ENCODE results near the gene POLA2. TPM values are rescaled to one million over a fixed set of nuclear protein-coding genes. Genes with fewer than 3 reads are reported as not detected.

The POLA2 gene
- total and polyA plus RNA-seq, 4 donors = 1.5 to 6.1 (median 3.2) TPM

DNA sequence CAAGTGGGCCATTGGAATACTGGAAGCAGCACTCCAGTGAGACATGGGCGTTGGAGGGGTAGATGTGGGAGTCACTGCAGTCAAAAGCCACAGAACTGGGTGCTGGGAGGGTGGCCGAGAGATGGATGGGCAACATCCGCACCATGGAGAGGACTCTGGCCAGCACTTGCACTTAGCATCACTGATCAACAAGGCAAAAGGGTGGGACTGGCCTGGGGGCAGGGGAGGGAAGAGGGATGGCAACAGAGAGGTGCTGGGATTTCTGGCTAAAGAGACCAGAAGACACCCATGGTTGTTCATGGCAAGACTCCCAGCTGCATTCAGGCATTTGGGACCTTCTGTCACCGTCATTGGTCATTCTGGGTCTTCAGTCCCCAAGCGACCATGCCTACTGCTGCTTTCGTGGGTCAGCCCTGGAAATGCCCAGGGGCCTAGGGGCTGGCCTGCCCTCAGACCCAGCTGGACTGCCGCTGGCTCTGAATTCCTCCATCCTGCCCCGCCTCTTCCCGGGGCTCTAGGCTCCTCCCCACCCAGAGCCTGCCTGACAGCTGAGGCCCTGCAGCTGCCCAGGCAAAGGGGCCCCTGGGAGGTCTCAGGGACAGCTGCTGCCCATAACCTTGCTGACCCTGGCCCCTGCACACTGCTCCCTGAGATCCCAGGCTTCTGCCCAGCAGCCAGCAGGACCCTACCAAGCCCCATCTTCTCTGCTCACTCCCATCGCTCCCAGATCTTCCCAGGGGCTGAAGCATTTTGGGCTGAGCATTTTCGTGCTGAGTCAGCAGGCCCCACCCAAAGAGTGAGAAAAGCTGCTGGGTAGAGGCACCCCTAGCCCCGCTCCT, 39.9 kb downstream of the POLA2 start:
- TF ChIP-seq FOXA2 (IDR thresholded peaks at IDR 0.05) = no peak
- no peak for TF ChIP-seq ZBTB33 (IDR thresholded peaks at IDR 0.05)
- TF ChIP-seq EGR1 (IDR thresholded peaks at IDR 0.05; ENCODE audit: low read depth in 2 of 2) = no peak
- TF ChIP-seq YY1 (IDR thresholded peaks at IDR 0.05) = no peak
- TF ChIP-seq HNF4A (conservative IDR thresholded peaks at IDR 0.05) = no peak
- peak; percentile 86 for TF ChIP-seq NR2F2 (IDR thresholded peaks at IDR 0.05)
- Histone ChIP-seq H3K27ac (ENCODE audit: low read depth in 1 of 2, low read length in 2 of 2) (no peak overlapping the region), H3K9ac (ENCODE audit: low read depth in 1 of 2, low read length in 2 of 2) (no peak overlapping the region), H3K4me1 (ENCODE audit: control insufficient read depth in 4 of 4, insufficient read depth in 4 of 4, low read length in 3 of 4) (peaks cover 3 to 48% (median 35%) of the 10 kb centered on the region in 4 donors), H3K36me3 (ENCODE audit: control insufficient read depth in 4 of 4, insufficient read depth in 3 of 4, low read depth in 1 of 4, low read length in 3 of 4) (no peaks in the 10 kb centered on the region), H3K9me3 (ENCODE audit: control insufficient read depth in 4 of 4, low read length in 3 of 4) (no peaks in the 10 kb centered on the region), H3K27me3 (ENCODE audit: control insufficient read depth in 4 of 4, insufficient read depth in 4 of 4, low read length in 3 of 4) (no peaks in the 10 kb centered on the region), H3K4me3 (ENCODE audit: low read depth in 1 of 3, low read length in 3 of 3) (no peak overlapping the region)
- peak; percentile 70 for DNase-seq (ENCODE audit: low spot score)
- 81% methylated on average over 12 of the region's 12 CpGs for WGBS

DNA sequence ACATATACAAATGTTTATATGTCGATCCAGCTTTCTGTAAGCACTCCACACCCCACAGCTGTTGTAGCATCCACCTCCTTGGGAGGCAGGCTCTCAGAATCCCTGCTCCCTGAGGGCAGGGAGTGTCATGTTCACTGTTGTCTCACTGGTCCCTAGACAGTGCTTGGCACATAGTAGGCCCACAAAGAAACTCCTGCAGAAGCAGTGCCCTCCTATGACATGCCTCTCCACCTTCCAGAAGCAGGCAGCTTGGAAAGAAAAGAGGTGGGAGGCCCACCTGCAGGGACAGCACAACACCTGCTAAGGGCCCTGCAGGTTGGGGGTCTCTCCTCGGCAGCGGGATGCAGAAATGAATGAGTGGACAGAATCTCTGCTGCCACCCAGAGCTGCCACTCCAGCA, 41.8 kb downstream of the POLA2 start:
- peaks cover 3 to 41% (median 29%) of the 10 kb centered on the region in 4 donors for H3K4me1 ChIP-seq (ENCODE audit: control insufficient read depth in 4 of 4, insufficient read depth in 4 of 4, low read length in 3 of 4)
- H3K9ac ChIP-seq (ENCODE audit: low read depth in 1 of 2, low read length in 2 of 2) = no peak overlapping the region
- no peak for DNase-seq (ENCODE audit: low spot score)
- H3K27ac ChIP-seq (ENCODE audit: low read depth in 1 of 2, low read length in 2 of 2) = no peak overlapping the region
- H3K9me3 ChIP-seq (ENCODE audit: control insufficient read depth in 4 of 4, low read length in 3 of 4) = no peaks in the 10 kb centered on the region
- H3K36me3 ChIP-seq (ENCODE audit: control insufficient read depth in 4 of 4, insufficient read depth in 3 of 4, low read depth in 1 of 4, low read length in 3 of 4) = no peaks in the 10 kb centered on the region
- TF ChIP-seq EGR1 (IDR thresholded peaks at IDR 0.05; ENCODE audit: low read depth in 2 of 2) (no peak), NR2F2 (IDR thresholded peaks at IDR 0.05) (no peak), FOXA2 (IDR thresholded peaks at IDR 0.05) (no peak), HNF4A (conservative IDR thresholded peaks at IDR 0.05) (no peak), RXRA (IDR thresholded peaks at IDR 0.05) (no peak), SP1 (IDR thresholded peaks at IDR 0.05) (no peak), YY1 (IDR thresholded peaks at IDR 0.05) (no peak), FOXA1 (IDR thresholded peaks at IDR 0.05) (no peak), ZBTB33 (IDR thresholded peaks at IDR 0.05) (no peak), TAF1 (conservative IDR thresholded peaks at IDR 0.05) (no peak), GABPA (IDR thresholded peaks at IDR 0.05 in 1 of 2, conservative IDR thresholded peaks at IDR 0.05 in 1 of 2) (no peak), HNF4G (IDR thresholded peaks at IDR 0.05) (no peak), JUND (IDR thresholded peaks at IDR 0.05) (no peak), ATF3 (IDR thresholded peaks at IDR 0.05) (no peak), RAD21 (IDR thresholded peaks at IDR 0.05) (no peak)
- TF ChIP-seq, protein P1, sequence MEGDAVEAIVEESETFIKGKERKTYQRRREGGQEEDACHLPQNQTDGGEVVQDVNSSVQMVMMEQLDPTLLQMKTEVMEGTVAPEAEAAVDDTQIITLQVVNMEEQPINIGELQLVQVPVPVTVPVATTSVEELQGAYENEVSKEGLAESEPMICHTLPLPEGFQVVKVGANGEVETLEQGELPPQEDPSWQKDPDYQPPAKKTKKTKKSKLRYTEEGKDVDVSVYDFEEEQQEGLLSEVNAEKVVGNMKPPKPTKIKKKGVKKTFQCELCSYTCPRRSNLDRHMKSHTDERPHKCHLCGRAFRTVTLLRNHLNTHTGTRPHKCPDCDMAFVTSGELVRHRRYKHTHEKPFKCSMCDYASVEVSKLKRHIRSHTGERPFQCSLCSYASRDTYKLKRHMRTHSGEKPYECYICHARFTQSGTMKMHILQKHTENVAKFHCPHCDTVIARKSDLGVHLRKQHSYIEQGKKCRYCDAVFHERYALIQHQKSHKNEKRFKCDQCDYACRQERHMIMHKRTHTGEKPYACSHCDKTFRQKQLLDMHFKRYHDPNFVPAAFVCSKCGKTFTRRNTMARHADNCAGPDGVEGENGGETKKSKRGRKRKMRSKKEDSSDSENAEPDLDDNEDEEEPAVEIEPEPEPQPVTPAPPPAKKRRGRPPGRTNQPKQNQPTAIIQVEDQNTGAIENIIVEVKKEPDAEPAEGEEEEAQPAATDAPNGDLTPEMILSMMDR (IDR thresholded peaks at IDR 0.05; ENCODE audit: low read depth, low read length, missing input control) = no peak
- TF ChIP-seq, protein P2, sequence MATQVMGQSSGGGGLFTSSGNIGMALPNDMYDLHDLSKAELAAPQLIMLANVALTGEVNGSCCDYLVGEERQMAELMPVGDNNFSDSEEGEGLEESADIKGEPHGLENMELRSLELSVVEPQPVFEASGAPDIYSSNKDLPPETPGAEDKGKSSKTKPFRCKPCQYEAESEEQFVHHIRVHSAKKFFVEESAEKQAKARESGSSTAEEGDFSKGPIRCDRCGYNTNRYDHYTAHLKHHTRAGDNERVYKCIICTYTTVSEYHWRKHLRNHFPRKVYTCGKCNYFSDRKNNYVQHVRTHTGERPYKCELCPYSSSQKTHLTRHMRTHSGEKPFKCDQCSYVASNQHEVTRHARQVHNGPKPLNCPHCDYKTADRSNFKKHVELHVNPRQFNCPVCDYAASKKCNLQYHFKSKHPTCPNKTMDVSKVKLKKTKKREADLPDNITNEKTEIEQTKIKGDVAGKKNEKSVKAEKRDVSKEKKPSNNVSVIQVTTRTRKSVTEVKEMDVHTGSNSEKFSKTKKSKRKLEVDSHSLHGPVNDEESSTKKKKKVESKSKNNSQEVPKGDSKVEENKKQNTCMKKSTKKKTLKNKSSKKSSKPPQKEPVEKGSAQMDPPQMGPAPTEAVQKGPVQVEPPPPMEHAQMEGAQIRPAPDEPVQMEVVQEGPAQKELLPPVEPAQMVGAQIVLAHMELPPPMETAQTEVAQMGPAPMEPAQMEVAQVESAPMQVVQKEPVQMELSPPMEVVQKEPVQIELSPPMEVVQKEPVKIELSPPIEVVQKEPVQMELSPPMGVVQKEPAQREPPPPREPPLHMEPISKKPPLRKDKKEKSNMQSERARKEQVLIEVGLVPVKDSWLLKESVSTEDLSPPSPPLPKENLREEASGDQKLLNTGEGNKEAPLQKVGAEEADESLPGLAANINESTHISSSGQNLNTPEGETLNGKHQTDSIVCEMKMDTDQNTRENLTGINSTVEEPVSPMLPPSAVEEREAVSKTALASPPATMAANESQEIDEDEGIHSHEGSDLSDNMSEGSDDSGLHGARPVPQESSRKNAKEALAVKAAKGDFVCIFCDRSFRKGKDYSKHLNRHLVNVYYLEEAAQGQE (IDR thresholded peaks at IDR 0.05) = no peak
- TF ChIP-seq, protein P3, sequence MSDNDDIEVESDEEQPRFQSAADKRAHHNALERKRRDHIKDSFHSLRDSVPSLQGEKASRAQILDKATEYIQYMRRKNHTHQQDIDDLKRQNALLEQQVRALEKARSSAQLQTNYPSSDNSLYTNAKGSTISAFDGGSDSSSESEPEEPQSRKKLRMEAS (IDR thresholded peaks at IDR 0.05) = no peak
- H3K4me3 ChIP-seq (ENCODE audit: low read depth in 1 of 3, low read length in 3 of 3) = no peak overlapping the region
- WGBS = 93% methylated on average over 3 of the region's 3 CpGs
- no peaks in the 10 kb centered on the region for H3K27me3 ChIP-seq (ENCODE audit: control insufficient read depth in 4 of 4, insufficient read depth in 4 of 4, low read length in 3 of 4)
